Subcutaneous adipose tissue (tissue), 4 donors: Measurements from ENCODE around the gene RNPEP. TPM values are rescaled to one million over a fixed set of nuclear protein-coding genes. Genes with fewer than 3 reads are reported as not detected.

ENCODE experiments used
- CTCF ChIP-seq: fragments of 450-650 bp; IDR thresholded peaks from one replicate; pipeline ENCODE4 v1.5.1; 2016; ENCODE audit warnings: low read depth, mild to moderate bottlenecking, control low read depth, antibody characterized with exemption, moderate library complexity
- total RNA-seq, 4 donors: library from RNA; depleted of rRNA; stranded (reverse); fragments of >200 nt; gene quantifications; one replicate each; pipeline ENCODE4 v1.1.0, GENCODE V29; 2016

The RNPEP gene
- total RNA-seq, 4 donors from 2014 or later, result 38.5 to 68.8 (median 47.7) TPM

- no peak for TF ChIP-seq CTCF
Measured at GRCh38 chr1:202013603-202014002, 31.2 kb downstream of the RNPEP start.

- TF ChIP-seq CTCF, result no peak
Measured at GRCh38 chr1:202014060-202014459, 31.6 kb downstream of the RNPEP start.

DNA sequence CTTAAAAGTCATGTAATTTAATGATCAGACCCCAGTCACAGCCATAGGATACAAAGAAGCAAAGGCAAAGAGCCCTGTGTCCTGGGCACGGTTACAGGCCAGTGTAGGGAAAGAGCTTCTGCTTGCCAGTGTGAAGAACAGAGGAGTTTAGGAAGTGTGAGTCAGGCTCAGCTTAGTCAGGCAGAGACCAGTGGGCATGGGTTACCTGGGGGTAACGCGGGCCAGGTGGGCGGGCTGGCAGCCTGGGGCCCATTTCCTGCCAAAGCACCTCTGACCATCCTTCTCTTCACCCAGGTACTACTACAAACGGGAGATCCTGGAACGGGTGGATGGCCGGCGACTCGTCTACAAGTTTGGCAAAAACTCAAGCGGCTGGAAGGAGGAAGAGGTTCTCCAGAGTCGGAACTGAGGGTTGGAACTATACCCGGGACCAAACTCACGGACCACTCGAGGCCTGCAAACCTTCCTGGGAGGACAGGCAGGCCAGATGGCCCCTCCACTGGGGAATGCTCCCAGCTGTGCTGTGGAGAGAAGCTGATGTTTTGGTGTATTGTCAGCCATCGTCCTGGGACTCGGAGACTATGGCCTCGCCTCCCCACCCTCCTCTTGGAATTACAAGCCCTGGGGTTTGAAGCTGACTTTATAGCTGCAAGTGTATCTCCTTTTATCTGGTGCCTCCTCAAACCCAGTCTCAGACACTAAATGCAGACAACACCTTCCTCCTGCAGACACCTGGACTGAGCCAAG is 32.6 kb downstream of the RNPEP start:
- no peak for TF ChIP-seq CTCF

GRCh38 chr1:202015662-202015937 is 33.2 kb downstream of the RNPEP start:
- no peak for TF ChIP-seq CTCF

GRCh38 chr1:202016022-202016810 is 33.8 kb downstream of the RNPEP start:
- no peak for TF ChIP-seq CTCF

- no peak for TF ChIP-seq CTCF
Measured at GRCh38 chr1:202016811-202017748, 34.6 kb downstream of the RNPEP start.
